ENCODE results near the gene LSP1. TPM values are rescaled to one million over a fixed set of nuclear protein-coding genes. Genes with fewer than 3 reads are reported as not detected.

LSP1 gene
- total and polyA plus RNA-seq, 5 donors, result 7.6 to 18.3 (median 13.8) TPM

DNA sequence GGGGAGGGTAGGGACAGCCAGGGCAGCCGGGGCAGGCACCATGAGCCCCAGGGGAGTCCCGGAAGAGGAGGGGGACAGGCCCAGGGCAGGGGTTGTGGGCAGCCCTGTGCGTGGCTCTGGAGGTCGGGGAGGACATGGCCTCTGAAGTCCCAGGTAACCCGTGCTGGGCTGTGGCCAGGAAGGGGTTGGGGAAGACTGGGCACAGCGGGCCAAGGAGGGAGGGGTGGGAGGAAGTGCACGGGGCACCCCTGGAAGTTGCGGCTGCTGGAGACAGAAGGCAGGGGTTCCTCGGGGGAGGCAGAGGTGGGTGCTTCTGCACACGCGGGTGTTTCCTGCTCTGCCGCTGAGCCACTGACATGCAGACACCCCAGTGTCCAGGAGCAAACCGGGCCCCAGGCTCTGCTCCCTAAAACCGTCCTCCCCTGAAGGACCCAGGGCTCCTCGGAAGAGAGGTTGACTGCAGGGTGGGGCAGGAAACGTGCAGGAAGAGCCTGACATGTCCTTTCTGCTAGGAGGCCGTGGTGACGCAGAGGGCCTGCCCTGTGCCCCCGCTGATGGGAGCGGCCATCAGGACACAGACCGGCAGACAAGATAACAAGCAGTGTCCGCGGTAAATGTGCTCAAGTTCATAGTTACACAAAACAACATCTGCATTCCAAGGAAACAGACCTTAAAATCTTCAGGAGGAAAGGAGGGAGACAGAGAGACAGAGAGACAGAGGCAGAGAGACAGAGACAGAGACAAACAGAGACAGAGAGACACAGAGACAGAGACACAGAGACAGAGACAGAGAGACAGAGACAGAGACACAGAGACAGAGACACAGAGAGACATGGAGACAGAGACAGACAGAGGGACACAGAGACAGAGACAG, 8.4 kb upstream of the LSP1 start:
- no peak overlapping the region for H3K4me3 ChIP-seq (ENCODE audit: low read length)
- ATAC-seq (peak; percentile 35 to 75), DNase-seq (peak; percentile 65 to 85 (median 81))
- 48% methylated on average over 23 of the region's 23 CpGs for WGBS
- no peak overlapping the region for H3K27ac ChIP-seq (ENCODE audit: low read length)
- H3K4me1 ChIP-seq (ENCODE audit: control insufficient read depth, insufficient read depth, low read length), result no peaks in the 10 kb centered on the region
- no peaks in the 10 kb centered on the region for H3K27me3 ChIP-seq (ENCODE audit: control insufficient read depth, insufficient read depth)
- intact Hi-C loops (cut with DNase I), result loop anchor here in 2 of 4 donors (5.0 to 10.0 kb wide), 4 partner anchors 43 to 308 kb away; partner anchors contain the start of genes MRPL23 (in 1 of the 2) and PRR33 (in 1 of the 2)
- H3K9me3 ChIP-seq (ENCODE audit: control insufficient read depth, low read length), result no peaks in the 10 kb centered on the region

DNA sequence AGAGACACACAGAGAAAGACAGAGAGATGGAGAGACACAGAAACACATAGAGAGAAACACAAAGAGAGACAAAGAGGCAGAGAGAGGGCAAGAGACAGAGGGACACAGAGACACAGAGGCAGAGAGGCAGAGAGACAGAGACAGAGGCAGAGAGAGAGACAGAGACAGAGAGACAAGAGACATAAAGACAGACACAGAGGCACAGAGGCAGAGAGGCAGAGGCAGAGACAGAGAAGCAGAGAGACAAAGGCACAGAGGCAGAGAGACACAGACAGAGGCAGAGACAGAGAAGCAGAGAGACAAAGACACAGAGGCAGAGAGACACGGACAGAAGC, 7.8 kb upstream of the LSP1 start:
- no peaks in the 10 kb centered on the region for H3K9me3 ChIP-seq (ENCODE audit: control insufficient read depth, low read length)
- DNase-seq (no peak), ATAC-seq (no peak)
- intact Hi-C loops (cut with DNase I), result loop anchor here in 1 of 4 donors (10.0 kb wide), 2 partner anchors 50 to 100 kb away; partner anchors contain the start of genes MRPL23 and PRR33
- WGBS, result 94% methylated on average over 1 of the region's 1 CpG
- no peaks in the 10 kb centered on the region for H3K4me1 ChIP-seq (ENCODE audit: control insufficient read depth, insufficient read depth, low read length)
- no peaks in the 10 kb centered on the region for H3K27me3 ChIP-seq (ENCODE audit: control insufficient read depth, insufficient read depth)
- H3K27ac ChIP-seq (ENCODE audit: low read length), result no peak overlapping the region
- H3K4me3 ChIP-seq (ENCODE audit: low read length), result no peak overlapping the region

DNA sequence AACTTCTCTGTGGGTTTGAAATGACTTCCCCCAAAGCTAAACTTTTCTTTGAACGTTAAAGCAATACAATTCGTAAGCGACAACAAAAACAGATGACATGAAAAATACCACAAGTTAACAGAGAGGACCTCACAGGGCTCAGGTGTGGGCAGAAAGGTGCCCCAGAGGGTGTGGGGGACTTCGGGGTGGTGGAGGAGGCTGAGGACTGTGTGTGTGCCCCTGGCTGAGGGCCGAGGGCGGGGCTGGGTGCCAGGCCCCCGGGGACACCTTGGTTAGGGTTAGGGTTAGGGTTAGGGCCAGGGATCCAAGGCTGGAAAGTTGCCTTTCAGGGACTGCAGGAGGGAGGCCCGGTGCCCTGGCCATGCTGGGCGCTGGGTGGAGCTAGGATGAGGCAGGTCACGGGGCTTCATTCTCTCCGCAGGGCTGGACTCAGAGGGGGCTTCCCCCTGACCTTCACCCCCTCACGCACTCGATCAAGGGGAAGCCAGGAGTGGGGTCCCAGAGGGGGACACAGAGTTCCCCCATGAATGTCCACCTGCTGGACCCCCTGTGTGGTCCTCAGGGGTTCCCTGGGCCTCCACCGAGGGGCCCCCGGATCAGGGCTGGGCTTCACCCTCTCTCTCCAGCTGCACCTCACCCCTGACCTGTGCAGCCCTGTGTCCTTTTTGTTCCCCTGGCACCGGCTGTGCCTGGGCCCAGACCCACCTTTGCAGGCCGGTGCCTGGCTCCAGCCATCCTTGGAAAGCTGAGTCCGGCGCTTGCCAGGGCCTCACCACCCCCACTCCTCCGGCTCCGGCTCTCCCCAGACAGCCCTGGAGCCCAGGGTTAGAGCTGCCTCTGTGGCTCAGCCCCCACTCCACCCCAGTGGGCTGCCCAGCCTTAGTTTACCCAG, 7.1 kb upstream of the LSP1 start:
- WGBS, result 84% methylated on average over 21 of the region's 21 CpGs
- H3K9me3 ChIP-seq (ENCODE audit: control insufficient read depth, low read length), result no peaks in the 10 kb centered on the region
- no peak overlapping the region for H3K27ac ChIP-seq (ENCODE audit: low read length)
- intact Hi-C loops (cut with DNase I), result loop anchor here in 1 of 4 donors (10.0 kb wide), 2 partner anchors 49 to 99 kb away; partner anchors contain the start of genes MRPL23 and PRR33
- ATAC-seq (no peak), DNase-seq (peak in 2 of 3 donors; percentile 44 to 54)
- no peak overlapping the region for H3K4me3 ChIP-seq (ENCODE audit: low read length)
- no peaks in the 10 kb centered on the region for H3K4me1 ChIP-seq (ENCODE audit: control insufficient read depth, insufficient read depth, low read length)
- no peaks in the 10 kb centered on the region for H3K27me3 ChIP-seq (ENCODE audit: control insufficient read depth, insufficient read depth)

DNA sequence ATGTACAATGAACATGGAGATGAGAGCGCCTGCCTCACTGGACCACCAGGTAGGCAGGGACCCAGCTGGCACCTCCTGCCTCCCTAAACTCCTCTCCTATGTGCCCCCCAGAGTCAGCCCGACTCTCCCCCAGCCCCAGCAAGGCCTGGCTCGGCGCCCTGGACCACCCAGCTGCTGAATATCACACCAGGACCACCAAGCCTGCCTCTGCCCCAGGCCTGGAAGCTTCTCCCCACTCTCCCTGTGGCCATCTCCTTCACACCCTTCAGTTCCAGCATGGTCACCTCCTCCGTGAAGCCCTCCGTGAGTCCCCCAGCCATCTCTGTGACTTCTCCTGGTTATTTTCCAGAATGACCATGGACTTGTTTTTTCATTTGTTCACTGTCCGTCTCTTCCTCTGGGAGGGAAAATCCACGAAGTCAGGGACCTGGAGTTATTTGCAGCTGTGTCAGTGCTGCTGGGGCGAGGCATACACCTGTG, 6.4 kb upstream of the LSP1 start:
- Histone ChIP-seq H3K27me3 (ENCODE audit: control insufficient read depth, insufficient read depth) (no peaks in the 10 kb centered on the region), H3K4me3 (ENCODE audit: low read length) (no peak overlapping the region), H3K4me1 (ENCODE audit: control insufficient read depth, insufficient read depth, low read length) (no peaks in the 10 kb centered on the region), H3K27ac (ENCODE audit: low read length) (no peak overlapping the region), H3K9me3 (ENCODE audit: control insufficient read depth, low read length) (no peaks in the 10 kb centered on the region)
- intact Hi-C loops (cut with DNase I), result loop anchor here in 1 of 4 donors (10.0 kb wide), 2 partner anchors 48 to 98 kb away; partner anchors contain the start of genes MRPL23 and PRR33
- no peak for ATAC-seq
- WGBS, result 85% methylated on average over 9 of the region's 9 CpGs
- peak in 2 of 3 donors; percentile 38 to 44 for DNase-seq

DNA sequence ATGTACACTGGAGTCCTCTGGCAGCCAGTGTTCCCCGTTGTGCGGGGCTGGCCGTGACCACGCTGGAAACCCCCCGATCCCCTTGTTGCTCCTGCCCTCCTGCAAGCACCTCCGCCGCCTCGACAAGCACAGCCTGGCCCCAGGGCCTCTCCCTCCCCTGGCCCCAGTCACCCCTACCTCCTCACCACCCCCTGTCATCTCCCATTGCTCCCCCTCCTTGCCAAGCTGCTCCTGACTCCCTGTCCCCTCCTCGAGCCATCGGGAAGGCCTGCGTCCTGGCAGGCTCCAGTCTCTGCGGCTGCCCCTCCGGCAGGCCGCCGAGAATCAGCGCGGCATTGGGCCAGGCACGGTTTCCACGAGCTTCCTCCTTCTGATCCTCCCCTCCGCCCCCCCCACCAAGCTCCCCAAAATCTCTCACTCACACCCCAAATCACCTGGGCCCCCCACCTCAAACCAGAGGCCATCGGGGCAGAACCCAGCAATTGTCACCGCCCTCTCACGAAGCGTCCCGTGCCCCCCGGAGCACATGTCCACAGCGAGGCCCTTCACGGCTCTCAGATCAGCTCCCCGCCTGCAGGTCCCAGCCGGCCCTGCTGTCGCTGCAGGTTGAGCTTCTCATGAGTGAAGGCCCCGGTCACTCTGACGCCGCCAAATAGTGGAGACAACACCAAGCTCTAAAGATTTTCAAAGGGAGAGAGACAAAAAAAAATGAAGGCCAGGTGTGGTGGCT, 5.7 kb upstream of the LSP1 start:
- Histone ChIP-seq H3K27ac (ENCODE audit: low read length) (no peak overlapping the region), H3K4me3 (ENCODE audit: low read length) (no peak overlapping the region), H3K9me3 (ENCODE audit: control insufficient read depth, low read length) (no peaks in the 10 kb centered on the region), H3K4me1 (ENCODE audit: control insufficient read depth, insufficient read depth, low read length) (no peaks in the 10 kb centered on the region), H3K27me3 (ENCODE audit: control insufficient read depth, insufficient read depth) (no peaks in the 10 kb centered on the region)
- ATAC-seq, result no peak
- intact Hi-C loops (cut with DNase I), result loop anchor here in 1 of 4 donors (10.0 kb wide), 2 partner anchors 48 to 98 kb away; partner anchors contain the start of genes MRPL23 and PRR33
- WGBS, result 91% methylated on average over 34 of the region's 34 CpGs
- DNase-seq, result peak in 1 of 3 donors; percentile 46

DNA sequence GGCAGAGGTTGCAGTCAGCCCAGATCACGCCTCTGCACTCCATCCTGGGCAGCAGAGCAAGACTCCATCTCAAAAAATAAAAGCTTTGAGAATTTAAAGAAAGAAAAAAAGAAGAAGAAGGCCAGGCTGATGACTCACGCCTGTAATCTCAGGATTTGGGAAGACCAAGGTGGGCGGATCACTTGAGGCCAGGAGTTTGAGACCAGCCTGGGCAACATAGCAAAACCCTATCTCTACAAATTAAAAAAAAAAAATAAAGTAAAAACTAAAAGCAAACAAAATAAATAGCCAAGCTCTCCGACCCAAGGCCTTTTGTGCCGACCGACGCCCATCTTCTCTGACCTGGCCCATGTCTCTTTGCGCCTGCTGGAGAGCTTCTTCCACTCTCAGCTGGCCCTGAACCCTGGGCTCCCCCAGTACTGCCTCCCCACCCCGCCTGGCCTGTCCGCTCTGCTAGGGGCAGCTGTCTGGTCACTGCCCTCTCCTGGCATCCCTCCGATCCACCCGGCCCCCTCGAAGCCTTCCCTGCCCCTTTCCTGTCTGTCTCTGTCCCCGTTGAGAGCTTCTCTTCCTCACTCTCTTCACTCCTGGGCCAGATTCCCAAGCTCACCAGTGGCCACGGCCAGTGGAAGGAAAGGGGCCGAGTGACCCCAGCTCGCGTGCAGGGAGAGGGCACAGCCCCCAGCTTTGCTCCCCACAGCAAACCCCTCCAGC, 4.8 kb upstream of the LSP1 start:
- intact Hi-C loops (cut with DNase I), result loop anchor here in 1 of 4 donors (10.0 kb wide), 2 partner anchors 47 to 97 kb away; partner anchors contain the start of genes MRPL23 and PRR33
- no peaks in the 10 kb centered on the region for H3K9me3 ChIP-seq (ENCODE audit: control insufficient read depth, low read length)
- no peak overlapping the region for H3K27ac ChIP-seq (ENCODE audit: low read length)
- no peaks in the 10 kb centered on the region for H3K27me3 ChIP-seq (ENCODE audit: control insufficient read depth, insufficient read depth)
- ATAC-seq (no peak), DNase-seq (peak in 1 of 3 donors; percentile 38)
- no peak overlapping the region for H3K4me3 ChIP-seq (ENCODE audit: low read length)
- WGBS, result 79% methylated on average over 18 of the region's 18 CpGs
- no peaks in the 10 kb centered on the region for H3K4me1 ChIP-seq (ENCODE audit: control insufficient read depth, insufficient read depth, low read length)

DNA sequence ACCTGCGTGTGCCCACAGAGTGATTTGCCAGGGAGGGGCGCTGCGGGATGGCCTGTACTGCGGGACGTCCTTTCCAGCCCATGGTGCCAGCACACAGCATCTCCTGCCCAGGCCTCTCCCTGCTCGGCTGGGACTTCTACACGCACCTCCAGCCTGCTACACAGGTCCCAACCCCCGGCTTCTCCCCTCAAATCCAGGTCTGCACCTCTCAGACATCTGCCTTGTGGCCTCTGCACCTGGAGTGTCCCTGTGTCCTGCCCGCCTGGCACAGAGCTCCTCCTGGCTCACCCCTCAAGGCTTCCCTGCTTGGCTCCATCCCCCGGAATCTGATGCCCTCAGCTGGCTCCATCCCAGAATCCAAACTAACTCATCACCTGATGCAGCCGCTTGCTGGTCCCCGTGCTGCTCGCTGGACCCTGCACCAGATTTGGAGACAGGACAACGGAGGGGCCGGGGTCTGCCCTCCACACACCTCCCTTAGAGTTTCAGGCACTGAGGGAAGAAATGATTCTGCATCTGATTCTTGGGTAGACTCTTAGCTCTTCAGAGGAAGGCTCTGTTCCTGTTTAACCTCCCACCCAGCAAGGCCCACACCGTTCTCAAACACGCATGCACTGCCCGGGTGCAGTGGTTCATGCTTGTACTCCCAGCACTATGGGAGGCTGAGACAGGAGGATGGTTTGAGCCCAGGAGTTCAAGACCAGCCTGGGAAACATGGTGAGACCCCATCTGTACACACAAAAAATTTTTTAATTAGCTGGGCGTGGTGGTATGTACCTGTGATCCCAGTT, 4.0 kb upstream of the LSP1 start:
- Histone ChIP-seq H3K9me3 (ENCODE audit: control insufficient read depth, low read length) (no peaks in the 10 kb centered on the region), H3K4me1 (ENCODE audit: control insufficient read depth, insufficient read depth, low read length) (no peaks in the 10 kb centered on the region), H3K27ac (ENCODE audit: low read length) (no peak overlapping the region), H3K27me3 (ENCODE audit: control insufficient read depth, insufficient read depth) (no peaks in the 10 kb centered on the region), H3K4me3 (ENCODE audit: low read length) (no peak overlapping the region)
- peak in 1 of 3 donors; percentile 41 for DNase-seq
- no peak for ATAC-seq
- intact Hi-C loops (cut with DNase I), result loop anchor here in 1 of 4 donors (10.0 kb wide), 2 partner anchors 46 to 96 kb away; partner anchors contain the start of genes MRPL23 and PRR33
- 97% methylated on average over 19 of the region's 19 CpGs for WGBS

DNA sequence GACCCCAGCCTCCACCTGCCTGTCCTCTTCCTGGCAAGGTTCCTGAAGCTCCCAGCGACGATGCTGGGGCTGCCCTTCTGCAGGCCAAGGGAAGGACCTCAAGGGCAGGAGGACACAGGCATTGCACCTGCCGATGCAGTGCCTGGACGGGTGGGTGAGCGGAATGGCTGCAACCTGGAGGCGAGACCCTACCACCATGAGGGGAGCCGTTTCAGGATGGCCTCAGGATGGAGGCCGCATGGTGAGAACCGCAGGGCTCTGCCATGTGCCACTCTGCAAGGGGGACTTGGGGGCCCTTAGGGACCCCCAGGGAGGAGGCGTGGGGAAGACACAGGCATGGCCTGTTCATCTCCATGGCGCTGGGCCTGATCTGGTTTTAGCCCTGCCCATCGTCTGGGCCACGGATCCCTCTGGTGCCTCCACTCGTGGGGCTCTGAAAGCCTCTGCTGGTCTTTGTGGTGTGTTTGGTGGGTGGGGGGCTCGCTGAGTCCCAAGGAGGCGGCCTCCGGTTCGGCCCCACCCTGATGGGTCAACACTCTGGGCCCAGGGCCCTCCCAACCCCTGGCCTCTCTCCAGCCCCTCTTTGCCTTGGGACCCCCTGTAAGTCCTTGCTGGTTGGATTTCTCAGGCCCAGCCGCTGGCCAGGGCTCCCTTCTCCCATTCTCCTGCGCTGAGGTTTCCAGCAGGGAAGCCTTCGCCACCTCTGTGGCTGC, 1.3 kb upstream of the LSP1 start:
- peak in 1 of 3 donors; percentile 18 for DNase-seq
- no peak overlapping the region for H3K27ac ChIP-seq (ENCODE audit: low read length)
- intact Hi-C loops (cut with DNase I), result loop anchor here in 1 of 4 donors (10.0 kb wide), 1 partner anchor 63 kb away; the partner anchor contains the start of gene TNNT3
- 91% methylated on average over 21 of the region's 21 CpGs for WGBS
- H3K27me3 ChIP-seq (ENCODE audit: control insufficient read depth, insufficient read depth), result no peaks in the 10 kb centered on the region
- H3K4me1 ChIP-seq (ENCODE audit: control insufficient read depth, insufficient read depth, low read length), result no peaks in the 10 kb centered on the region
- no peak overlapping the region for H3K4me3 ChIP-seq (ENCODE audit: low read length)
- H3K9me3 ChIP-seq (ENCODE audit: control insufficient read depth, low read length), result no peaks in the 10 kb centered on the region
- ATAC-seq, result no peak

All from right cardiac atrium (tissue), 5 donors.